Gastrocnemius medialis (tissue), 4 donors: Measurements from ENCODE around the gene RPS6KA2.

Experiments used
- POLR2A ChIP-seq, 2 donors: fragments of 450-650 bp; IDR thresholded peaks; one replicate each; pipeline ENCODE4 v1.6.1; 2017; ENCODE audit warnings: antibody characterized with exemption in 2 of 2, mild to moderate bottlenecking in 2 of 2, moderate library complexity in 2 of 2
- TF ChIP-seq, protein P1 (sequence below), 5 experiments: fragments of 450-650 bp in 3 of 5; fragments of 200-600 bp in 2 of 5; sonication (generic) in 2 of 5; IDR thresholded peaks in 4 of 5; conservative IDR thresholded peaks in 1 of 5; 1 replicate in 4 of 5; 2 replicates in 1 of 5; pipeline ENCODE4 v1.5.1; 2016 to 2019; ENCODE audit warnings: antibody characterized with exemption in 5 of 5, mild to moderate bottlenecking in 3 of 5, moderate library complexity in 3 of 5

DNA sequence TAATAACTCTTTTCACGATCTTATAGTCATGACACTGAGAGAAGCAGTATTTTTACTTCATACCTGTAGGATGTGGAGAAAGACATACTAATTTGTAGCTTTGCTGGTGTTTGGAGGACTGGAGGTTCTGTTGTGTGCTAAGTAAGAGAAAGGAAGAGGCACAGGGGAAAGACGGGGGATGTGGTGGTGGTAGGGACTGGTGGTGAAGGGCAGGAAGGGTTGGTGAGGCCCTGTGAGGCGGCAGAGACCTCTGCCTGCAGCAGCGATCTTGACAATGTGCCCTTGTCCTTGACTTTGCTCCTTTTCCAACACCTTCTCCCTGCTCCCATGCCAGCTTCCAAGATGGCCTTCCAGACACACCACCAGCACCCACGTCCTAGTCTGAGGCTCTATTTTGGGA is 211.7 kb downstream of the RPS6KA2 start:
- TF ChIP-seq, protein P1, sequence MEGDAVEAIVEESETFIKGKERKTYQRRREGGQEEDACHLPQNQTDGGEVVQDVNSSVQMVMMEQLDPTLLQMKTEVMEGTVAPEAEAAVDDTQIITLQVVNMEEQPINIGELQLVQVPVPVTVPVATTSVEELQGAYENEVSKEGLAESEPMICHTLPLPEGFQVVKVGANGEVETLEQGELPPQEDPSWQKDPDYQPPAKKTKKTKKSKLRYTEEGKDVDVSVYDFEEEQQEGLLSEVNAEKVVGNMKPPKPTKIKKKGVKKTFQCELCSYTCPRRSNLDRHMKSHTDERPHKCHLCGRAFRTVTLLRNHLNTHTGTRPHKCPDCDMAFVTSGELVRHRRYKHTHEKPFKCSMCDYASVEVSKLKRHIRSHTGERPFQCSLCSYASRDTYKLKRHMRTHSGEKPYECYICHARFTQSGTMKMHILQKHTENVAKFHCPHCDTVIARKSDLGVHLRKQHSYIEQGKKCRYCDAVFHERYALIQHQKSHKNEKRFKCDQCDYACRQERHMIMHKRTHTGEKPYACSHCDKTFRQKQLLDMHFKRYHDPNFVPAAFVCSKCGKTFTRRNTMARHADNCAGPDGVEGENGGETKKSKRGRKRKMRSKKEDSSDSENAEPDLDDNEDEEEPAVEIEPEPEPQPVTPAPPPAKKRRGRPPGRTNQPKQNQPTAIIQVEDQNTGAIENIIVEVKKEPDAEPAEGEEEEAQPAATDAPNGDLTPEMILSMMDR (IDR thresholded peaks at IDR 0.05 in 4 of 5, conservative IDR thresholded peaks at IDR 0.05 in 1 of 5) = no peak
- TF ChIP-seq POLR2A (IDR thresholded peaks at IDR 0.05) = no peak
